SK-MEL-5 (cell line): Measurements from ENCODE around the gene SPTA1. TPM values are rescaled to one million over a fixed set of nuclear protein-coding genes. Genes with fewer than 3 reads are reported as not detected.

Experiments used
- DNase-seq: peaks from one replicate; pipeline ENCODE4 v3.0.0-alpha.2; 2016; ENCODE audit warnings: low read depth, low spot score
- in situ Hi-C: cut with HindIII; loops from 2 replicates; pipeline ENCODE4 v1.10.0; 2016; ENCODE audit warnings: low sequenced_read_pairs, high pct_unique_total_duplicates, low pct_unique_long_range_greater_than_20kb
- polyA plus RNA-seq, 2 experiments: library from polyadenylated mRNA; depleted of rRNA; stranded (reverse); fragments of >200 nt; gene quantifications; 2 replicates each; pipeline ENCODE4 v1.2.3, GENCODE V29; 2015
- total RNA-seq: library from RNA; depleted of rRNA; stranded (reverse); fragments of >200 nt; shearing (Covaris generic); gene quantifications from 2 replicates; pipeline ENCODE4 v1.2.3, GENCODE V29; 2014; rRNA removed

SPTA1 gene
- 0.03 TPM in 1 of 2 replicates, not detected in the other for total RNA-seq
- 0.18 TPM in 1 of 2 replicates, not detected in the other for polyA plus RNA-seq (2015; cell fraction: cytosol; rRNA removed)
- not detected in 2 replicates for polyA plus RNA-seq (2015; cell fraction: nucleus; rRNA removed)

DNA sequence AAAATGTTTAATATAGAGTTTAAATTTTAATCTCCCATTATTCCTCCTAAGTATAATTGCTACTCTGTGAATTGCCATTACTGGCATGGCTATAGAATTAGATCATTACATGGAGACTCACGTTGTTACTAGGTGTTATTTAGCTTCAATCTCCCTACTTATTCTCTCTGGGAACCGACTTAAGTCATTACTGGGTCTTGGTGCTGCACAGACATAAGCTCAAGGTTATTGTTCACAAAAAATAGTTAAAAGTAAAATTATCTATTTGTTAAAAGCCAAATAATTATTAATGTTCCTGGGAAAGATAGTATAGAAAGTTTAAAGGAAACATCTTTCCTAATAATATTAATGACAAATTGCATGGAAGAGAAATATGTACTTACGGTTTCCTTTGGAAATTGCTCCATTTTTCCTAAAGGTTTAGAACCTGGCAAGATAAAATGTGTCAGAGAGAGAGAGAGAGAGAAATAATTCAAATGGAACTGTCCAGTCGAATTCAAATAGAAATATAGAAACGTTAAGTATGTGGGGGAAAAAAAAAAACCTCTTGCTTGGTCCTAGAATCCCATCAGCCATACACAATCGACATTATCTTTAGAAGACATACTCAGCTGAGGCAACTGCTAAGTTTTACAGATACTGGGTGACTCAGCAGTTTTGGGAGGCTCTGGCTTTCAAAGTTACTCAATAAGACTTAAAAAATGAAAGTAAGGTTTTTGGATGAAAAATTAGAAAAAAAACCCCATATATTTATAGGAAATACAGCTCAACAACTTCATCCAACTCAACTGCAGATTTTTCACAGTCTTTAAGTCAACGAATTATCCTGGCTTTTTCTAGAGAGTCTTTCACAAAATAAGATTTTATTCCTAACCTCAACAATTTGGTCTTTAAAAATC is at the start of gene SPTA1:
Gene SPTA1, minus strand, starts transcription at position 605 of the 899 bp plus-strand sequence. Its CDS starts 198 bp downstream, at position 407.
- no peak for DNase-seq
- in situ Hi-C loops: no loop called here

DNA sequence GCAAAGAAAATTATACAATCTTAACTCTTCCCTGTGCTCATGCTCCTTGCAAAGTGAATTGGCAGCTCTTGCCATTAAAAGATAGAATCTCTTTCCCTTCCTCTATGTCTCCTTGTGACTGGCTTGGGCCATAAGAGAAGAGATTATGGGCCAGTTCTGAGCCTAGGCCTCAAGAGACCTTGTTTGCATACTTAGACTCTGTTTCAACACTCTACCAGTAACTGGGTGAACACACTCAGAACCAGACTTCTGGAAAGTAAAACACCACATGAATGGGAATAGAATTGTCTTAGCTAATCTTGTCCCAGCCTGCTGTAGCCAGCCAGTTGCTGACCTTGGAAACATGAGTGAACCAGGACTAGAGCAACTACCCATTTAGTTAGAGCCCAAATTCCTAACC is 49.3 kb upstream of the SPTA1 start:
- in situ Hi-C loops: no loop called here

DNA sequence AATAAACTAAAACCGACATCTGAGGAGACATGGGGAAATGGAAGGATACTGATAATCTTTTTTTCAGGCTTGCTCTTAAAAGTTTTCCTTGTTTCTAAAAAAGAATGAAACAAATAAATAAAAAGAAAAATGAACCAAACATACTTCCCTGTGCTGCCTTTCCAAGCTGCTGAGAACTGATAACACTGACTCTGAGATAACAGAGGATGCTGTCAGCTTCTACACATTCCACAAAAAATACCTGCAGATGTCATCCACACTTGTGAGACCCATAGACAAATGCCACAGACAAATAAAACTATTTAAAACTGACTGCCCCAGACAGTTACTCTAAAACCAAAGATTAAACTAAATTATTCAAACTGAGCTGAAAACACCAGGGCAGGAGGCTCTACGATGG is 46.0 kb upstream of the SPTA1 start:
- DNase-seq: no peak
- in situ Hi-C loops: no loop called here

More for the DNA sequence above, 49.3 kb upstream of the SPTA1 start:
- DNase-seq: no peak

DNA sequence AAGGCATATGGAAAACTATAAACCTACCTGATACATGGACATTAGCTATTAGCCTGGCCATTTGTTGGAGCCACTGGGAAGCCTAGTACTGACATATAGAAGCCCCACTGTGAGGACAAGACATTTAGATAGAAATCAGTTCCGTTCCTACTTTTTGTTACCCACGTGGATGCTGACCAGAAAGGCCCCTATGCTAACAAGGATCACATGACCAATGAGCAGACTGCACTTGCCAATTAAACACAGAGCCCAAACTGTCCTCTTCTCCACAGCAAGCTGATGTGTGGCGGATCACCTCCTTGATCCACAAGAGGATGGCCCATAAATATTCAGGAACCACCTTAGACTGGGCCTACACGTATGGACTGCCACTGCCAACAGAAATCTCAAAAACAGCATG is 45.2 kb upstream of the SPTA1 start:
- in situ Hi-C loops: no loop called here
- DNase-seq: no peak

DNA sequence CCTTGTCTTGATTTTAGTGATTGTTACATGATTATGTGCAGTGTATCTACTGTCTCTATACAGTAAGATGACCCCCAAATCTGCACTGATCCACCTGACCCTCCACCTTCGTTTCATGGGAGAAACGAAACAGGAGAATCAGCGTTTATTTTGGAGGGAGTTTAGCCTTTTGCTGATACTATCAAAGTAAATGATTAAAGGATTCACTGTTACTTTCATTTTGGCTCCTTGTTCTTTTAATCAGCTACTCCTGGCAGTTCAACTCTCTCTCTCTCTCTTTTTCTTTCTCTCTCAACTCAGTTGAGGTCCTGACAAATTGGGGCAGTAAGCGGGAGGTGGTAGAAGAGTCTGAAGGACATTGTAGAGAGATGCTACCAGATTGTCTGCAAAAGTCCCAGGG is 43.9 kb upstream of the SPTA1 start:
- in situ Hi-C loops: no loop called here
- DNase-seq: no peak

DNA sequence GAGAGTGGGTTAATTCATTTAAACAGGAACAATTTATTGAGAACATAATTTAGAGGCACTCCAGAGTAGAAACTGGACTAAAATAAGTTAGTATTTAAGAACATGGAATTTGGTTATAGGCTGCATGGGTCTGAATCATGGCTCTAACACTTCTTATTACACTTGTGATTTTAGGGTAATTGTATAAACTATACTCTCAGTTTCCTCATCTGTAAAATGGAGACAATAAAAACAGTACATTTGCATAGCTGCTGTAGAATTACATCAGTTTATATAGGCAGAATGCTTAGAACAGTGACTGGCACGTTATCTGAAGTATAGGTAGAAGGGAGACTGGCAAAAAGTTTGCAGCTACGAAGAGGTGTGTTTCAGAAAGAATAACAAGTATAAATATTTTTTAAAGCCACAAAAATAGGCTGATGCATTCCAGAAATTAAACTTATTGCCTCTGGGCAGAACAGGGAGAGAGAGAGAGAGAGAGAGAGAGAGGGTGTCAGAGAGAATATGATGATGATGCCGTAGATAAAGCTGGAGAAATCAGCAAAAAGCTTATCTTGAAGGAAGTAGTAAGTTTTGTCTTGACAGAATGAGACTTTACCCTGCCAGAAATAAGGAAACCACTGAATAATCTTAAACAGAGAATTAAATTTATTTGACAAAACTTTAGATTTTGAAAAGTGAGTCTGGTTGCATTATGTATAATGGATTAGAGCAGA is 42.2 kb upstream of the SPTA1 start:
- DNase-seq: no peak
- in situ Hi-C loops: no loop called here

DNA sequence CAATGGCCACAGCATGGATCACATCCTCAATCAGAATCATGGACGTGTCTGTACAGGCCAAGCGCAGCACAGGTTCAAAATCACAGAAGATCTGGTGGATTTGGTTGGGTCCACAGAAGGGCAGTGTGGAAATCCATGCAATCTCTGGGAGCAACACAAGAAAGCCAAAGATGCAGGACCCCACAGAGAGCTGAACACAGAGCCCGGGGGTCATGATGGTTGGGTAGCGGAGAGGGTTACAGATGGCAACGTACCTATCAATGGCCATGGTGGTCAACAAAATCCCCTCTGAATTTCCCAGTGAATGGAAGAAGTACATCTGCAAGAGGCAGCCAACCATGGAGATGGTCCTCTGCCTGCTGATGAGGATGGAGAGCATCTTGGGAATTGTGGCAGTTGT is 37.9 kb upstream of the SPTA1 start:
- in situ Hi-C loops: no loop called here

DNA sequence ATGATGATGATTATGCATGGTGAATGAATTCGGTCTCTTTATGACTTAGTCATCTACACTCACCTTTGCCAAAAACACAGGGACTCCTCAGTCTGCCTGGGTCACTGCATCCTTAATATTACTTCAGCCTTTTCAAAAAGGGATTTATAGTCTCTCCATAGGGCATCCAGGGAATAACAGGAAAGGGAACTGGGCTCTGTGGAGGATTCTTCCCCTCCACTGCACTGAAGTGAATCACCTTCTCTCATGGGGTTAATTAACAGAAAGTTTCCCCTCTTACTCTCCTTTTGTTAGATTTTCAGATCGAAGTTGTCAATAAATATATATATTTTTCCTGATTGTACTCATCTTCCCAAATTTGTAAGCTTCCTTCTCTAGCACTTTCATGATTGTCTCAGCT is 34.1 kb upstream of the SPTA1 start, which contains the start of gene OR6K3:
Gene OR6K3, minus strand, starts transcription at position 101 of the 400 bp plus-strand sequence. CDS start 2,605 bp downstream, outside the sequence.
- DNase-seq: no peak
- in situ Hi-C loops: no loop called here

More for the DNA sequence above, 37.9 kb upstream of the SPTA1 start:
- no peak for DNase-seq

DNA sequence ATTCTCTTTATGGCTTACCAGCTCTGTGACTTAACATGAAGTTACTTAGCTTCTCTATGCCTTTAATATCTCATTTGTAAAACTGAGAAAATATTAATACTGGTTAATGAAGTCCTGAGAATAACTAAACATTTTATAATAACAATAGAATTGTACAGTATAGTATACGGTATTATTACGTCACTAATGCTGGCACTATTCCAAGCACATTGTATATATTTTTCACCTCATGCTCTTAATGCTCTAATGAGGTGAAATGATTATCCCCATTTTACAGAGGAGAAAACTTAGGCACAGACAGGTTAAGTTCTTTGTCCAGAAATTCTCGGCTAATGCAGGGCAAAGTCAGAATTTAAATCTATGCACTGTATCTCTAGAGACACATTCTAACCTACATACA is 33.1 kb upstream of the SPTA1 start:
- in situ Hi-C loops: no loop called here
- no peak for DNase-seq

DNA sequence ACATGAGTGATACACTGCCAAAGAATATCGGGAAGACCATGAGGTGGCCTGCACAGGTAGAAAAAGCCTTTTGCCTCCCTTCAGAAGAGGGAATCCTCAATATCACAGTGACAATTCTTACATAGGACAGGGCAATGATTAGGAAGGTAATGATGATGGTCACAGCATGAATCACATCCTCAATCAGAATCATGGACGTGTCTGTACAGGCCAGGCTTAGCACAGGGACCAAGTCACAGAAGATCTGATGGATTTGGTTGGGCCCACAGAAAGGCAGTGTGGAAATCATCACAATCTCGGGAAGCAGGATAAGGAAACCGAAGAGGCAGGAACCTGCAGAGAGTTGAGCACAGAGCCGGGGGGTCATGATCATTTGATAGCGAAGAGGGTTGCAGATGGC is 30.8 kb upstream of the SPTA1 start:
- no peak for DNase-seq
- in situ Hi-C loops: no loop called here

DNA sequence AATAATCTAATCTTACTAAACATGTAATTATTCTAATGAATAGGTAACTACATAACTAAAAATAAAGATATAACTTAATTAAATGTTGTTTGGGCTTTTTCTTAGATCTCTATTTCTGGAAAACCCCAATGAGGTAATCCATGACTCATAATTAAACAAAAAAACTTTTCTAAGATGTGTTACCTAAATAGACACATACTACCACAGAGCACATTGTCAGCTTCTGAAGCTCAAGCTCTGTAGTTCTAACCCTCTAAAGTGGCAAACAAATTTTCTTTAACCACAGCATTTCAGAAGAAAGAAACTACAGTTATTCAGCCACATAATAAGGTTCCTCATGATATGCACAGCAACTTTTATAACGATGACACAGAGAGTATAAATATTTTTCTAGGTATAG is 29.8 kb upstream of the SPTA1 start:
- in situ Hi-C loops: no loop called here
- no peak for DNase-seq

DNA sequence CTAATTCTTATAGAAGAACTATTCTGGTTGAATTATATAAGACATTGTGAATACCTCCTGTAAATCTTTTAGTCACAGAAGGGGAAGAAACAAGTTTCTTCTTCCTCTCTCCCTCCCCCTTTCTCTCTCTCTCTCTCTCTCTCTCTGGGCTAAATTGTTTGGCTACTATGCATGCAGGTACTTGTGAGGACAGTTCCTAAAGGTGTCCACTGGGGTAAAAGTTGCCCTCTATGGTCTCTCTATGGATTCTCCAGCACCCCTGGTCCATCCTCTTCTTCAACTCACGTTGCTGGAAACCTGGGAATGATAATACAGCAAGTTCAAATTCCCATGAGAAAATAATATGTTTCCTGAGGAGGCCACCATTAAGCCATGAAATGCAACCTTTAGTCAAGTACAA is 28.2 kb upstream of the SPTA1 start:
- in situ Hi-C loops: no loop called here
- DNase-seq: no peak

DNA sequence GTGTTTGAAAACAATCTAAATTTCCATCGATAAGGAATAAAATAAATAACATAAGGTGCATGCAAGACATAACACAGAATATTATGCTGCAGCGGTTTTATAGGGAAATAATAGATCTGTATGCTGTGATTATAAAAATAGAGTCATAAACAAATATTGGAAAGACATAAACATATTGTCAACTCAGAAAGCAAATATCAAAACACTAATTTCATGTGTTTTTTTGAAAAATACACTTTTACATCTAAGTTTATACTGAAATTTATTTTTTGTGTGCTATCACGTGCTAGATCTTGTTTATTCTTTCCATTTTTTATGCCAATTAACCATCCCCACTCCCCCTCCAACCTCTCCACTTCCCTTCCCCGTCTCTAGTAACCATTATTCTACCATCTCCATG is 24.6 kb upstream of the SPTA1 start:
- in situ Hi-C loops: no loop called here
- no peak for DNase-seq

DNA sequence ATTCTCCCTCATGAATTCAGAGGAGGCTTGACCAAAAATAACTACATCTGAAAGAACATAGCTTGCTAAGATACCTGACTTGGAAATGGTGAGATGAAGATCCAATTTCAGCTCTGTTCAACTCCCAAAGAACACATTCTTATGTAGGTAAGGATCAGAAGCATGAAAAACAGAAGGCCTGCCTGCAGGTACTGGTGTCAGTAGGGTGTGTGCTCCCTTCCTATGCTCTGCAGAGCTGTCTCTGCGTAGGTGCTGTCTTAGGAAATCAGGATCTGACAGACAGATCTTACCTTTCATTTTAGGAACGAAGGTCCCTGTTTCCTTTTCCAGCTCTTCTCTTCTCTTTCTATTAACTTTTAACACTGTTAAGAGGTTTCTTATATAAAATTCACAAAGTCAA is 19.6 kb upstream of the SPTA1 start:
- in situ Hi-C loops: no loop called here
- no peak for DNase-seq

DNA sequence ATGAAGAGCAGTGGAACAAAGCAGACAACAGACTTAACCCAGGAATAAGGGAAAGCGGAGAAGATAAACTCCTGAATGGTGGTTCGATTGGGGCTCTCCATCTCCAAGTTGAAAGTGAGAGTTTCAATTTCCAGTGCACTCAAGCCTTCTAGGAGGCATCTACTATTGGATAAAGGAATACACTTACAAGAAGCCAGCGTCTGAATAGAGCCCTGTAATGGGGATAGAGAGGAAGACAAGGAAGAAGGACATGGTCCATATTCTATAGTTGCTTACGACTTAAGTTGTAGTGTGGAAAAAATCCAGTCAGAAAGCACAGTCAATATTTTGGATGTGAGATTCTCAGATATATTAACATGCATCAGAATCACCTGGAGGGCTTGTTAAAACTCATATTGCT is 14.0 kb upstream of the SPTA1 start, which contains the start of gene OR6K2:
Gene OR6K2, minus strand, starts transcription at position 101 of the 400 bp plus-strand sequence. Its CDS starts 0 bp downstream, at position 101.
- DNase-seq: no peak
- in situ Hi-C loops: no loop called here

DNA sequence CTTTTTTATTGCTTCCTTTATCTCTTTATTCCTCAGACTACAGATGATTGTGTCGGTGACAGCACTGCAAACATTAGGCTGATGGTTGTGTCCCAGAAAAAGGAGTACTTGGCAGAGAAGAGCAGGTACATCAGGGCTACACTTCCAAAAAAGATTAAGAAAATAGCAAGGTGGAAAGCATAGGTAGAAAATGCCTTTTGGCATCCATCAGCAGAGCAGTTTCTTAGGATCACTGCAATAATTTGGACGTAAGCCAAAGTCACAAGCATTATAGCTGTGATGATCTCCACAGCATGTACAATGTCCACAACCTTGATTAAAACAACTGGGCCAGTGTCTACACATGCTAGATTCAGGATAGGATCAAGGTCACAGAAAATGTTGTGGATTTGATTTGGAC is 8.1 kb upstream of the SPTA1 start:
- in situ Hi-C loops: no loop called here
- DNase-seq: no peak

DNA sequence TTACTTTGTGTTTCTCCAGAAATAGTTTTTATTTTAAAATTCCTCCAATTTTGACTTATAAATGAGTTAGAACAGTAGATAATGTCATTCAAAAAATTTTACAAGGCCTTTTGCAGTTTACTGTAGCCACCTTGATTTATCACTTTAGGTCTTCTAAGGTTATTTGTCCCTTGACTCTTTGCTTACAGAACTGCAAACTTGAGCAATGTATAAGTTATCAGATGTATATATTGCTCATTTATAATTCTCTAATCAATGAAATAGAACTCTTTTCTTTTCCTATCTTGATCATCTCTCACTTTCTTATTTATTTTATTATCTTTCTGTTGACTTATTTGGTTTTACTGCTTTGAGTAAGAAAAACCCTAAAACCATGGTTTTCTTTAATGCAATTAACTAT is 5.8 kb upstream of the SPTA1 start:
- DNase-seq: no peak
- in situ Hi-C loops: no loop called here

DNA sequence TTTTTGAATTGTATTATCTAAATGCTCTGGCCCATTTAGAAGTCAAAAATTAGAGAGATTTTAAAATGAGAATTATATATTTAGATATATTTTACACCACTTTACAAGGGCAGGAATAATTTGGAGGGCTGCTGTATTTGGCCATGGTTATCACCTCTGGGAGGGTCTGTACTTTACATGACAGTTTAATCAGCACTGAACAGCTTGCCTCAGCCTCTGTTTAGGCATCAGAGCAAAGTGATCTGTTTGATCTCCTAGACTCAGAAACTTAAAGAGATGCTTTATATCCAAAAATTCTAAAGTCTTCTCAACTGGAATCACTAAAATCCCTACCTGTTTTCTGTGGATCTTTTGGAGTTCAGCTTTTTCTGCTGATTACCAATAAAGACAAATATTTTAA is 5.4 kb upstream of the SPTA1 start:
- no peak for DNase-seq
- in situ Hi-C loops: no loop called here
